ENCODE data around the gene ITGA11. TPM values are rescaled to one million over a fixed set of nuclear protein-coding genes. Genes with fewer than 3 reads are reported as not detected.

Gene ITGA11
- polyA plus RNA-seq, 1 of the 3 experiments (the other 2 are of a cell fraction) = 0.49 TPM

DNA sequence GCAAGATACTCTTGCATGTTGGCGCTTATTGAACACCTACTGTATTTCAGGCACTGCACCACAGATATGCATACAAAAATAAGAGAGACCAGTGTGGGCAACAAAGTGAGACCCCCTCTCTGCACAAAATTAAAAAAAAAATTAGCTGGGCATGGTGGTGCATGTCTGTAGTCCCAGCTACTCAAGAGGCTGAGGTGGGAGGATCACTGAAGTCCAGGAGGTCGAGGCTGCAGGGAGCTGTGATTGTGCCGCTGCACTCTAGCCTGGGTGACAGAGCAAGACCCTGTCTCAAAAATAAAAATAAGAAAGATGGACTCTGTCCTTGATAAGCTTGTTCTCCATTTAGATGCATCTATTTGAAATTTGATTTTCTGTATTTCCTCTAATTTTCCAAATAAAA lies 133.6 kb downstream of the ITGA11 start:
- POLR2A ChIA-PET = interaction anchor here (0.7 kb wide), 1 partner anchor 21 kb away, joined by 3 read pairs; the partner anchor contains the start of gene FEM1B
- peaks cover 22 to 43% of the 10 kb centered on the region in 2 experiments for H3K36me3 ChIP-seq (replicated peaks in 1 of 2; ENCODE audit: control insufficient read depth in 1 of 2, insufficient read depth in 2 of 2, low read length in 1 of 2)

More for the DNA sequence above, 133.6 kb downstream of the ITGA11 start:
- H3K4me3 ChIP-seq (ENCODE audit: low read depth in 2 of 2, low read length in 1 of 2) = no peak overlapping the region
- H3K9me3 ChIP-seq = no peaks in the 10 kb centered on the region
- WGBS (ENCODE audit: low lambda C conversion rate) = 95% methylated on average over 3 of the region's 3 CpGs
- TF ChIP-seq YY1 (IDR thresholded peaks at IDR 0.05; ENCODE audit: low read depth) (no peak), SIN3A (IDR thresholded peaks at IDR 0.05; ENCODE audit: borderline replicate concordance, low read depth, low read length) (no peak), SMC3 (IDR thresholded peaks at IDR 0.05; ENCODE audit: low read depth, low read length) (no peak), MEF2A (IDR thresholded peaks at IDR 0.05; ENCODE audit: borderline replicate concordance, low read depth) (no peak), ELF1 (IDR thresholded peaks at IDR 0.05) (no peak), NFIC (IDR thresholded peaks at IDR 0.05; ENCODE audit: borderline replicate concordance) (no peak), TCF12 (IDR thresholded peaks at IDR 0.05) (no peak), EP300 (IDR thresholded peaks at IDR 0.05; ENCODE audit: borderline replicate concordance in 1 of 2, low read depth in 1 of 2, low read length in 1 of 2) (no peak), RFX5 (IDR thresholded peaks at IDR 0.05; ENCODE audit: low read length) (no peak), RAD21 (IDR thresholded peaks at IDR 0.05; ENCODE audit: low read length) (no peak), FOXM1 (IDR thresholded peaks at IDR 0.05; ENCODE audit: low read depth) (no peak), RXRA (IDR thresholded peaks at IDR 0.05; ENCODE audit: borderline replicate concordance, low read depth) (no peak), TAF1 (IDR thresholded peaks at IDR 0.05; ENCODE audit: borderline replicate concordance, low read depth, low read length) (no peak), NRF1 (IDR thresholded peaks at IDR 0.05; ENCODE audit: low read depth, low read length) (no peak), POLR2AphosphoS5 (IDR thresholded peaks at IDR 0.05; ENCODE audit: low read depth, low read length) (no peak), TEAD4 (IDR thresholded peaks at IDR 0.05; ENCODE audit: borderline replicate concordance, insufficient read depth) (no peak)
- TF ChIP-seq, protein P1, sequence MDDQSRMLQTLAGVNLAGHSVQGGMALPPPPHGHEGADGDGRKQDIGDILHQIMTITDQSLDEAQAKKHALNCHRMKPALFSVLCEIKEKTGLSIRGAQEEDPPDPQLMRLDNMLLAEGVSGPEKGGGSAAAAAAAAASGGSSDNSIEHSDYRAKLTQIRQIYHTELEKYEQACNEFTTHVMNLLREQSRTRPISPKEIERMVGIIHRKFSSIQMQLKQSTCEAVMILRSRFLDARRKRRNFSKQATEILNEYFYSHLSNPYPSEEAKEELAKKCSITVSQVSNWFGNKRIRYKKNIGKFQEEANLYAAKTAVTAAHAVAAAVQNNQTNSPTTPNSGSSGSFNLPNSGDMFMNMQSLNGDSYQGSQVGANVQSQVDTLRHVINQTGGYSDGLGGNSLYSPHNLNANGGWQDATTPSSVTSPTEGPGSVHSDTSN (IDR thresholded peaks at IDR 0.05) = no peak
- TF ChIP-seq, protein P2, sequence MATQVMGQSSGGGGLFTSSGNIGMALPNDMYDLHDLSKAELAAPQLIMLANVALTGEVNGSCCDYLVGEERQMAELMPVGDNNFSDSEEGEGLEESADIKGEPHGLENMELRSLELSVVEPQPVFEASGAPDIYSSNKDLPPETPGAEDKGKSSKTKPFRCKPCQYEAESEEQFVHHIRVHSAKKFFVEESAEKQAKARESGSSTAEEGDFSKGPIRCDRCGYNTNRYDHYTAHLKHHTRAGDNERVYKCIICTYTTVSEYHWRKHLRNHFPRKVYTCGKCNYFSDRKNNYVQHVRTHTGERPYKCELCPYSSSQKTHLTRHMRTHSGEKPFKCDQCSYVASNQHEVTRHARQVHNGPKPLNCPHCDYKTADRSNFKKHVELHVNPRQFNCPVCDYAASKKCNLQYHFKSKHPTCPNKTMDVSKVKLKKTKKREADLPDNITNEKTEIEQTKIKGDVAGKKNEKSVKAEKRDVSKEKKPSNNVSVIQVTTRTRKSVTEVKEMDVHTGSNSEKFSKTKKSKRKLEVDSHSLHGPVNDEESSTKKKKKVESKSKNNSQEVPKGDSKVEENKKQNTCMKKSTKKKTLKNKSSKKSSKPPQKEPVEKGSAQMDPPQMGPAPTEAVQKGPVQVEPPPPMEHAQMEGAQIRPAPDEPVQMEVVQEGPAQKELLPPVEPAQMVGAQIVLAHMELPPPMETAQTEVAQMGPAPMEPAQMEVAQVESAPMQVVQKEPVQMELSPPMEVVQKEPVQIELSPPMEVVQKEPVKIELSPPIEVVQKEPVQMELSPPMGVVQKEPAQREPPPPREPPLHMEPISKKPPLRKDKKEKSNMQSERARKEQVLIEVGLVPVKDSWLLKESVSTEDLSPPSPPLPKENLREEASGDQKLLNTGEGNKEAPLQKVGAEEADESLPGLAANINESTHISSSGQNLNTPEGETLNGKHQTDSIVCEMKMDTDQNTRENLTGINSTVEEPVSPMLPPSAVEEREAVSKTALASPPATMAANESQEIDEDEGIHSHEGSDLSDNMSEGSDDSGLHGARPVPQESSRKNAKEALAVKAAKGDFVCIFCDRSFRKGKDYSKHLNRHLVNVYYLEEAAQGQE (IDR thresholded peaks at IDR 0.05; ENCODE audit: low read depth, low read length) = no peak
- TF ChIP-seq, protein P3, sequence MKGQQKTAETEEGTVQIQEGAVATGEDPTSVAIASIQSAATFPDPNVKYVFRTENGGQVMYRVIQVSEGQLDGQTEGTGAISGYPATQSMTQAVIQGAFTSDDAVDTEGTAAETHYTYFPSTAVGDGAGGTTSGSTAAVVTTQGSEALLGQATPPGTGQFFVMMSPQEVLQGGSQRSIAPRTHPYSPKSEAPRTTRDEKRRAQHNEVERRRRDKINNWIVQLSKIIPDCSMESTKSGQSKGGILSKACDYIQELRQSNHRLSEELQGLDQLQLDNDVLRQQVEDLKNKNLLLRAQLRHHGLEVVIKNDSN (IDR thresholded peaks at IDR 0.05; ENCODE audit: borderline replicate concordance, low read depth) = no peak
- TF ChIP-seq, protein P4, sequence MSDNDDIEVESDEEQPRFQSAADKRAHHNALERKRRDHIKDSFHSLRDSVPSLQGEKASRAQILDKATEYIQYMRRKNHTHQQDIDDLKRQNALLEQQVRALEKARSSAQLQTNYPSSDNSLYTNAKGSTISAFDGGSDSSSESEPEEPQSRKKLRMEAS (IDR thresholded peaks at IDR 0.05; ENCODE audit: low read depth) = no peak
- H3K27me3 ChIP-seq (ENCODE audit: insufficient read depth) = no peaks in the 10 kb centered on the region
- CTCF ChIA-PET = interaction anchor here (1.5 to 5.6 kb wide), 2 partner anchors 8 to 45 kb away, joined by 9 to 50 read pairs; no protein-coding TSS in a partner anchor
- no peak for DNase-seq
- H3K27ac ChIP-seq (ENCODE audit: low read depth in 2 of 2, low read length in 1 of 2) = no peak overlapping the region
- H3K9me2 ChIP-seq = no peaks in the 10 kb centered on the region
- H3K9ac ChIP-seq = no peak overlapping the region
- H3K4me1 ChIP-seq (ENCODE audit: control insufficient read depth in 1 of 2, insufficient read depth in 2 of 2, low read depth in 1 of 2, low read length in 1 of 2) = peaks cover 0 to 4% of the 10 kb centered on the region in 2 experiments; a peak in 1 of 4 replicates
- peaks cover 11% of the 10 kb centered on the region for H3F3A ChIP-seq (replicated peaks; ENCODE audit: insufficient read depth)
- H3K4me2 ChIP-seq = no peak overlapping the region
- peaks cover 48% of the 10 kb centered on the region for H3K79me2 ChIP-seq (ENCODE audit: insufficient read depth)
- H4K20me1 ChIP-seq (ENCODE audit: insufficient read depth) = peaks cover 3% of the 10 kb centered on the region; the same call in 1 of the 2 replicates
- H2AFZ ChIP-seq (ENCODE audit: low read depth) = no peak overlapping the region

Measured in SK-N-SH (cell line).